ENCODE measurements around the gene NDST3. TPM values are rescaled to one million over a fixed set of nuclear protein-coding genes. Genes with fewer than 3 reads are reported as not detected.
A peak's percentile ranks its signal among the peaks of the same experiment; 100 is the strongest.

The NDST3 gene
- total RNA-seq, 1 experiment from 2014 or later: 0.70 TPM

DNA sequence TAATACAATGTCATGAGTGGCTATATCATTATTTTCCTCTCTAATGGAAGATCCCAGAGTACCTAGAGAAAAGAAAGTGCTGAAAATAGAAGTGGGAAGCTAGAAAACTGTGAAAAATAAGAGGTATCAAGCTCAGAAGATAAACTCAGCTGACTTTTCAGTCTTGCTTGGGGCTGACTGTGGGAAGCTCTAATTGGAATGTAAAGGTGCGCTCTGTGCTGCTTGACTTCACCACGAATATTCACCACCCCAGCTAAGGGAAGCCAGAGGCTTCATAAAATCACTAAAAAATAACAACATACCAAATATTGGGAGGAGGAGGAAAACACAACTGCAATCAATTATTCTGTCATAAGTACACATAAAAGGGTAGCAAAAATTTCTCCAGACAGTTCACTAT lies 25.1 kb downstream of the NDST3 start:
- Histone ChIP-seq H3K23ac (ENCODE audit: insufficient read length, low read depth, low read length) (no peak overlapping the region), H3K79me1 (ENCODE audit: insufficient read depth, low read depth, low read length, poor library complexity, severe bottlenecking) (no peaks in the 10 kb centered on the region), H4K5ac (ENCODE audit: insufficient read length, low read depth, low read length) (no peak overlapping the region), H3K4ac (ENCODE audit: low read depth, low read length) (no peak overlapping the region), H3K56ac (ENCODE audit: insufficient read length, low read depth, low read length) (no peak overlapping the region), H3K9ac (ENCODE audit: extremely low read depth, insufficient read length, low read length) (no peak overlapping the region), H4K91ac (ENCODE audit: insufficient read length, low read depth, low read length) (no peak overlapping the region), H3K9me3 (ENCODE audit: control insufficient read depth, low read depth, low read length) (no peaks in the 10 kb centered on the region), H3K27me3 (ENCODE audit: insufficient read depth, low read length) (no peaks in the 10 kb centered on the region), H2AK5ac (ENCODE audit: insufficient read length, low read length) (no peak overlapping the region), H2BK120ac (ENCODE audit: low read depth, low read length, poor library complexity, severe bottlenecking) (no peak overlapping the region), H3K23me2 (ENCODE audit: insufficient read length, low read depth, low read length, poor library complexity, severe bottlenecking) (no peaks in the 10 kb centered on the region), H3K4me2 (ENCODE audit: insufficient read depth, insufficient read length, low read length) (no peak overlapping the region), H2BK5ac (ENCODE audit: insufficient read length, low read length) (no peak overlapping the region), H2BK20ac (ENCODE audit: low read depth, low read length, poor library complexity, severe bottlenecking) (peak overlapping the region; percentile 90), H3K27ac (ENCODE audit: insufficient read length, low read depth, low read length) (no peak overlapping the region), H2BK15ac (ENCODE audit: low read depth, low read length) (no peak overlapping the region), H3K79me2 (ENCODE audit: insufficient read depth, low read length) (no peaks in the 10 kb centered on the region), H3T11ph (ENCODE audit: low read length) (no peak overlapping the region), H3K4me1 (ENCODE audit: insufficient read depth, low read length) (no peaks in the 10 kb centered on the region; the same call in 1 of the 2 replicates), H3K14ac (ENCODE audit: insufficient read depth, low read length) (no peak overlapping the region), H4K20me1 (ENCODE audit: control insufficient read depth, insufficient read depth, insufficient read length) (no peaks in the 10 kb centered on the region), H2BK12ac (ENCODE audit: insufficient read length, low read depth, low read length) (no peak overlapping the region), H2AFZ (ENCODE audit: low read length) (no peak overlapping the region), H4K8ac (replicated peaks; ENCODE audit: insufficient read length, low read depth, low read length) (no peak overlapping the region), H3K18ac (ENCODE audit: insufficient read length, low read depth, low read length) (no peak overlapping the region)
- H3K27me3 Mint-ChIP-seq (ENCODE audit: low read depth): no peaks in the 10 kb centered on the region
- no peak overlapping the region for H3K4me3 Mint-ChIP-seq
- H3K36me3 Mint-ChIP-seq (ENCODE audit: insufficient read depth in 1 of 3, low read depth in 3 of 3): no peaks in the 10 kb centered on the region
- H3K9me3 Mint-ChIP-seq: no peaks in the 10 kb centered on the region
- WGBS (ENCODE audit: extremely low coverage, insufficient read length, low lambda C conversion rate): no CpG with 5 or more reads among the region's 2 CpGs
- peak overlapping the region; percentile 4 to 27 (median 8); a peak in 4 of 7 replicates for H3K27ac Mint-ChIP-seq
- TF ChIP-seq CTCF (conservative IDR thresholded peaks at IDR 0.05): no peak
- DNase-seq: no peak
- peaks cover 14 to 17% of the 10 kb centered on the region in 2 experiments for H3K4me1 Mint-ChIP-seq
